Nucleus accumbens (tissue), 56 donors: Measurements from ENCODE around the gene TSPEAR.
"Not testable (repeated sequence)": the region's sequence is repeated elsewhere in the genome, so short reads cannot be mapped to it uniquely, and the experiment has no call there.

ENCODE experiments used
- DNase-seq, 56 donors: peaks; one replicate each; lab custom pipeline; 2025; lab: John Stamatoyannopoulos, UW

TSPEAR gene

DNA sequence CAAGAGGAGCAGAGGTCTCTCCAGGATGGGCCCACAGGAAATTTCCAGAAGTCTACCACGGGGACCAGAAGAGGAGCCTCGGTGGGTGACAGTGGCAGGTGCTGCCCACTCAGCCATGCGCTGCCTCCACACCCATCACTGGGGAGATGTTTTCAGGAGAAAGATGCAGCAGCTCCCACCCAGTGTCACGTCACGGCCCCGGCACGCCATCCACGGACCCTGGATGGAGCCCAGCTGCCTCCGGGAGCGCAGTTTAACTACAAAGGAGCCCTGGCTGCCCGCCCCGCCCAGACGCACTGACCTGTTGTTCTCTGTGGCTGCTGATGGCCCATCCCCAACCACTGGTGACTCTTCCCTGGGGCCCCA is 6.8 kb downstream of the TSPEAR start:
- DNase-seq = no peak

DNA sequence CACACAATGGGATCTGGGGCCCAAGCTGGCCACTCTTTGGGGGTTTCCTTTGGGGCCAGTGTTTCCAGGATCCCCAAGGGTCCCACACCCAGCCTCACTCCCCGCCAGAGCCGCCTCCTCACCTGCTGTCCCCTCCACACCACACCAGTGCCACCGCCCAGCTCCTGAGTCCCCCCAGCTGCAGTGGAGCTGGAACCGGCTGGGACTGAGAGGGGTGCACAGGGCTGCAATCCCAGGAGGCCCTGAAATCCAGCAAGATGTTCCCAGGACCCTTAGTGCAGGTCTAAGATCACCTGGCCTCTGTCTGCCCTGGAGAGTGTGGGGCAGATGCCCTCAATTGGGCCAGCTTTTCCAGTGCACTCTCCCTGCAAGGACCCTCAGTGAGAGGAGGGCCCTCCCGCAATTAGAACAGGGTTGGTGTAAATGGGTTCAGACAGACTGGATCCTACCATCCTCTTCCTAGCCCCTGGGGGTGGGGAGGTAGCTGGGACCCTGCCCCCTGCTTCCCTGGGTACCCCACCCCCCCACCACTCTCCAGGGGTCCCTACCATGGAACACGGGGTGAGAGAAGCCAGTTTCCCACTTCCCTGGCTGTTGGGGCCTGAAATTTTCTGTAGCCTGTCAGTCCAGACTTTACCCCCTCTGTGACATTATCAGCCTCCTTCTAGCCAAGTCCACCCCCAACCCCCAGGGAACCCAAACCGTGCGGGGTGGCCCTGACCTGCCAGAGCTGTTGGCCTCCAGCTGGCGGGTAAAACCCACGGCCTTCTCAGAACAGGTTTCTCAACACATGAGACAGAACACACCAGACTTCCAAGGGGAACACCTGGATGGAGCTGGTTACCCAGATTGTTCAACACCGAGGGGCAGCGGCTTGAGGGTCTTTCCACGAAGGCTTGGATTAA is 7.4 kb downstream of the TSPEAR start:
- no peak for DNase-seq

DNA sequence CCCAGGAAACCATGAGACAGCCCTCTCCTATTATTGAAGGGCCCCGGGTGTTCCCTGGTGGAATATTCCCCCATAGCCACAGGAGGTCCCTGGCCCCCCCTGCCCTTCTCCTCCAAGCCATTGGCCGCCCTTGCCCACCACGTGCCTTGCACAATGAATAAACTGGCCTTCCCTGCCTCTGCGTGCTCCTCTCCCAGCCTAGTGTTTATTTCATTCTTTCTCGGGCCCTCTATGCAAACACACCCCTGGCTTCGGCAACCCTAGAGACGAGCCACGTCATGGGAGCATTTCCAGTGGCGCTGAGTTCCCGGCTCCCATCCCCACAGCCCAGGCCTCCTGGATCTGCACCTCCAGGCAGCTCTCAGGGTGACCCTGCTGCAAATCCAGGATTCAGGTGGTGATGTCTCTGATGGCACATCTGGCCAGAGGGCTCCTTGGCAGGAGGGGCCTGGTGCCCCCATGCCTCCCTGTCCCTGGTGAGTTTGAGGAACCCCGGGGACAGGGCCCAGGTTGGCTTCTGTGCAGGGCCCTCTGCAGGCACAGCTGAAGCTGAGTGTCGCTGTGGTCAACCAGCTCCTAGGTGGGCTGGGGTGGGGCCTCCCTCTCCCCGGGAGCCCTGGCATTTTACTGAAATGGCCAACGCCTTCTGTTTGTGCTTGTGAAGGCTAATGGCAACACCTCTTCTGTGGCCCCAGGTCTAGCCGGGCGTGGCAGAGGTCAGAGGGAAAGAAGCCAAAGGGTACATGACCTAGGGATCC is 8.2 kb downstream of the TSPEAR start:
- DNase-seq = no peak

DNA sequence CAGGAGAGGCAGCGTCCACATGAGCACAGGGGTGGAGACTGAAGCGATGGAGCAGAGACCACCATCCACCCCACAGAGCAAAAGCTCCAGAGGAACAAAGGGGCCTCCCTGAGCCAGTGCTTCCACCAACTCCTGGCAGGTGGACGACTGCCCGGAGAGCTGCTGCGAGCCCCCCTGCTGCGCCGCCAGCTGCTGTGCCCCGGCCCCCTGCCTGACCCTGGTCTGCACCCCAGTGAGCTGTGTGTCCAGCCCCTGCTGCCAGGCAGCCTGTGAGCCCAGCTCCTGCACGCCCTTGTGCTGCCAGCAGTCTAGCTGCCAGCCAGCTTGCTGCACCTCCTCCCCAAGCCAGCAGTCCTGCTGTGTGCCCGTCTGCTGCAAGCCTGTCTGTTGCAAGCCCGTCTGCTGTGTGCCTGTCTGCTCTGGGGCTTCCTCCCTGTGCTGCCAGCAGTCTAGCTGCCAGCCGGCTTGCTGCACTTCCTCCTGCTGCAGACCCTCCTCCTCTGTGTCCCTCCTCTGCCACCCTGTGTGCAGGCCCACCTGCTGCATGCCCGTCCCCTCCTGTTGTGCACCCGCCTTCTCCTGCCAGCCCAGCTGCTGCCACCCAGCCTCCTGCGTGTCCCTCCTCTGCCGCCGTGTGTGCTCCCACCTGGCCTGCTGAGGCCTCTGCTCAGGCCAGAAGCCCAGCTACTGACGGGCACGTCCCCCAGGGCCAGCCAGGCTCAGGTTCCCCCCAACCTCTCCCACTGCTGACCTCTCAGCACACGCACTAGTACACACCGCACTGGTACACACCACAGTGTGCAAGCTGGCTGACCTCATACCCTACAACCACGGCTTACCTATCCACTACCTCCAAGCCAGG is 9.0 kb downstream of the TSPEAR start:
- no peak for DNase-seq

DNA sequence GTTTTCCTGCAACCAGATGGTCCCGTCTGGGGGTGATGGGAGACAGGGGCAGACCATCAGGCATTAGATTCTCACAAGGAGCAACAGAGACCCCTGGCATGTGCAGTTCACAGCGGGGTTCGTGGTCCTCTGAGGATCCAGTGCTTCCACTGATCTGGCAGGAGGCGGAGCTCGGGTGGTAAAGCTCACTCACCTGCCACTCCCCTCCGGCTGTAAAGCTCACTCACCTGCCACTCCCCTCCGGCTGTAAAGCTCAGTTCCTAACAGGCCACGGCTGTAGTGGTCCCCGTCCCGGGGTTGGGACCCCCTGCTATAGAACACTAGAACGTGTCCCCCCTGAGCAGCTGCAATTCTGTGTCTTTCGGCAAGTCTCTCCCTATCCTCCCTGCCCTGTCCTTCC is 9.8 kb downstream of the TSPEAR start:
- DNase-seq = no peak

GRCh38 chr21:44701023-44701400 is 10.4 kb downstream of the TSPEAR start:
- no peak for DNase-seq

DNA sequence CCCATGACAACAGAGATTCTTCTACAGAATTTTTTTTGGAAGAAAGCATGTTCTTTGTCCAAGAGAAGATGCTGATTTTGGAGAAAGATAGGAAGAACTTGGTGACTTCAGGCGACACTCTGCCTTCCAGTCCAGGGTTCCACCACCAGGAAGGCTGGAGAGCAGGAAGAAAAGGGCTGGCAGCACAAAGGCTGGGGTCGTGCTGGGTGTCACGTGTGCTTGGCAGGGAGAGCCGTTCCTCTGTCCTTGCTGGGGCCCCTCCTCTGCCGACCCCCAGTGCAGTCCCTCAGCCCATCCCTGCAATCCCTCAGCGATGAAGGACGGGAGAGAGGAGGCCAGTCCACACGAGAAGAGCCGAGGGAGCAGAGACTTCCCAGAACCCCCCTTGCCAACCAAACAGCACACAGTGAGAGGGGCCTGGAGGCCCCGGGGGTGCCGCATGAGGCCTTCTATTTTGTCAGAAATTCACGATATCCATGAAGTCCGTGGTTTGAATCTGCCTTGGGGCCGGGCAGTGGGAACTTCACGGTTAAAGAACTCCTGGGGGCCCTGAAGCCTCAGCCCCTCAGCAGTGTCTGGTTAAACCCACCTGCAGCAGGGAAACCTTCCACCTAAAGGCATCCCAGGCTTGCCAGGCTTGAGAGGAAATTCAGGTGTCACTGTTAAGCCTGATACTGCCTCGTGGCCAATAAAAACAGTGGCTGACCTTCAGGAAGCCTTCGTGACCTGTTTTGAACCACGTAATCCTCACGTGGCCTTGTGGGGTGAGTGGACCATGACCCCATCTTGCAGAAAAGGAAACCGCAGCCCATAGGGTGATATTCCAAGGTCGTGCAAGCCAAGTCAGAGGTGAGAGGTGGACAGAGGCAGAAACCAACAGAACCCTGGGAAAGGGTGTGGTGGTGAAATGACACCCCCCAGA is 11.0 kb downstream of the TSPEAR start:
- DNase-seq = no peak

DNA sequence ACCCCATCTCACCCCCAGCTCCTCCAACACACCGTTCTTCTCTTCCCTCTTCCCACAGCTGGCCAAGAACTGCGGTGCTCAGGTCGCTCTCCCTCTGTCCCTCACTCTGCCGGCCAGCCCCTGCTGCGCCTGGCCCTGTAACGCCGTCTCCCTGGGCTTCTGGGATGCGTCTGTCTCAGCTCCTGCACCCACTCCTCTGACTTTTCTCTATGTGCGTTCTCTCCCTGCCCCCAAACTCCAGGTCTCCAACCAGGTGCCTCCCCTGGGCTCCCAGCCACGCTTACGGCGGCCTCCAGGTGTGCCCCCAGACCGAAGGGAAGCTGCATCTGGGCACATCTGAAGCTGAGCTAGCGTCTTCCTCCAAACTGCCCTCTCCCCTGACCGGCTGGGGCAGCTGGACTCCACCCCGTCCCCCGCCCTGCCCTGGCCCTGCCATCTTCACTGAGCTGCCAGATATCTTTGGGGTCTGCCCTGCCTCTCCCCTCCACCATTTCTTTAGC is 11.8 kb downstream of the TSPEAR start:
- DNase-seq = no peak

DNA sequence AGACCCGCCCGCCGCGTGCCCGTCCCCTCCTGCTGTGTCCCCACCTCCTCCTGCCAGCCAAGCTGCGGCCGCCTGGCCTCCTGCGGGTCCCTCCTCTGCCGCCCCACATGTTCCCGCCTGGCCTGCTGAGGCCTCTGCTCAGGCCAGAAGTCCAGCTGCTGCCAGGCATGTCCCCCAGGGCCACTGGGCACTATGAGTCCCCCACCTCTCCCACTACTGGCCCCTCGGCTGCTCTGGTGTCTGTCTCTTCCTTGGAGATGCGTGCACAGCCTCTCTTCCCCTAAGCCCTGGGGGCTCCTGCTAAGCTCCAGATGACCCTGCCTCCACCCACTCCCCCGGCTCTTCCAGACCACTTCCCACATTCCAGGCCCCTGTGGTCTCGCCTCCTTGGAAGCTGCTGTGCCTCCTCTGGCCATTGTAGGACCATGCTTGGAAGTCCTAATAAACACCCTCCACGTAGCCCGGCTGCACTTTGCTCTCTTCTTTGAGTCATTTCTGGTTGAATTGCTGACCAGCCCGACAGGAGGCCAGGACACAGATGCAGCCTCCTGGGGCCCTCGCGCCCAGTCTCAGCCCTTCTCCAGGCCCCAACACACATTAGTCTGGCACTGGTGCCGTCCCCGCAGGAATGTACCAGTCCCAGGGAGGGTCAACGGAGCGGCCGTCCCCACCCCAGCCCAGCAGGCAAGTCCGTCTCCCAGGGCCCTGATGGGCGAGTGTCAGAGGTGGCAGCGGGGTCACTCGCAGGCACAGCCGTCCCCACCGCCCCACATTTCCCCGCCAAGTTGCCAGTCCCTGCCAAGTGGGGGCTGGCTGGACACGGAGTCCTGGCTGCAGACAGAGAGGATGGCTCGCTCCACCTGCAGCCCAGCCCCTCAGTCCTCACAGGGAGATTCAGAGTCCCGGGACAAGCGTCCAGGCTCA is 13.3 kb downstream of the TSPEAR start:
- no peak for DNase-seq

DNA sequence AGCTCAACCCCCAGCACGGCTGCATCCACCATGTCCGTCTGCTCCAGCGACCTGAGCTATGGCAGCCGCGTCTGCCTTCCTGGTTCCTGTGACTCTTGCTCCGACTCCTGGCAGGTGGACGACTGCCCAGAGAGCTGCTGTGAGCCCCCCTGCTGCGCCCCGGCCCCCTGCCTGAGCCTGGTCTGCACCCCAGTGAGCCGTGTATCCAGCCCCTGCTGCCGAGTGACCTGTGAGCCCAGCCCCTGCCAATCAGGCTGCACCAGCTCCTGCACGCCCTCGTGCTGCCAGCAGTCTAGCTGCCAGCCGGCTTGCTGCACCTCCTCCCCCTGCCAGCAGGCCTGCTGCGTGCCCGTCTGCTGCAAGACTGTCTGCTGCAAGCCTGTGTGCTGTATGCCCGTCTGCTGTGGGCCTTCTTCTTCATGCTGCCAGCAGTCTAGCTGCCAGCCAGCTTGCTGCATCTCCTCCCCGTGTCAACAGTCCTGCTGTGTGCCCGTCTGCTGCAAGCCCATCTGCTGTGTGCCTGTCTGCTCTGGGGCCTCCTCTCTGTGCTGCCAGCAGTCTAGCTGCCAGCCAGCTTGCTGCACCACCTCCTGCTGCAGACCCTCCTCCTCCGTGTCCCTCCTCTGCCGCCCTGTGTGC is 14.1 kb downstream of the TSPEAR start, which contains the start of gene KRTAP10-12:
KRTAP10-12 (plus strand) TSS at position 1 of the 639 bp plus-strand sequence; CDS start at position 31, 30 bp downstream.
- DNase-seq = not testable (repeated sequence)

- DNase-seq = no peak
Observed at GRCh38 chr21:44696572-44696971, 14.8 kb downstream of the TSPEAR start.

DNA sequence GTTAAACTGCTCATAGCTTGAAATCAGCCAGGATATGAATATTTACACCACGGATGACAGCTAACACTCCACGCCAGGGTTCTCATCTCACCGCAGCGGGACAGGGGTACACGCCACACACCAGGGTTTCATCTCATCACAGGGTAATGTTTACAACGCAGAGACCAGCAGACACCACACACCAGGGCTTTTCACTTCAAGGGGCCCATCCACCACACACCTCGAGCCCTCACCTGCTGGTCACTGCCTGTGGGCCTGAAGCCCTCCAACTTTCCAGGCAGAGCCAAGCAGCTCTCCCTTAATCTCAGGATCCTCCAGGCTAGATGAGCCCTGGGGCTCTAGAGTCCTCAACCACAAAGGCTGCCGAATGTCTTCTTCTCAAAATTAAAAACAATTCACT is 15.7 kb downstream of the TSPEAR start:
- no peak for DNase-seq

GRCh38 chr21:44695184-44695583 is 16.2 kb downstream of the TSPEAR start:
- DNase-seq = no peak

- DNase-seq = no peak
Observed at GRCh38 chr21:44694776-44695175, 16.6 kb downstream of the TSPEAR start.

DNA sequence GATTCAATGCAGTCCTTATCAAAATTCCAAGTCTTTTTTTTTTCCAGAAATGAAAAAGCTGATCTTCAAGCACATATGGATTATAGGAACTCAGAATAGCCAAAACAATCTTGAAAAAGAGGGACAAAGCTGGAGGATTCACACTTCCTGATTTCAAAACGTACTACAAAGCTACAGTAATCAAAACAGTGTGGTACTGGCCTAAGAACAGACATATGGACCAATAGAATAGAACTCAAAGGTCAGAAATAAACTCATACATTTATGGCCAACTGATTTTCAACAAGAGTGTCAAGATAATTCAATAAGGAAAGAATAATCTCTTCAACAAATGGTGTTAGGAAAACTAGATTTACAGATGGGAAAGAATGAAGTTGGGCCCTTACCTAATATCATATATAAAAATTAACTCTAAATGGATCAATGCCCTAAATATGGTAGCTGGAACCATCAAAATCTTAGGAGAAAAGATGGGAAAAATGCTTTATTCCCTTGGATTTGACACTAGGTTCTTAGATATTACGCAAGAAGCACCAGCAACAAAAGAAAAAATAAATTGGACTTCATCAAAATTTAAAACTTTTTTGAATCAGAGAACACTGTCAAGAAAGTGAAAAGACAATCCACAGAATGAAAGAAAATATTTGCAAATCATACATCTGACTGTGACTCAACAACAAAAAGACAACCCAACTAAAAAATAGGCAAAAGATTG is 18.4 kb downstream of the TSPEAR start:
- no peak for DNase-seq

DNA sequence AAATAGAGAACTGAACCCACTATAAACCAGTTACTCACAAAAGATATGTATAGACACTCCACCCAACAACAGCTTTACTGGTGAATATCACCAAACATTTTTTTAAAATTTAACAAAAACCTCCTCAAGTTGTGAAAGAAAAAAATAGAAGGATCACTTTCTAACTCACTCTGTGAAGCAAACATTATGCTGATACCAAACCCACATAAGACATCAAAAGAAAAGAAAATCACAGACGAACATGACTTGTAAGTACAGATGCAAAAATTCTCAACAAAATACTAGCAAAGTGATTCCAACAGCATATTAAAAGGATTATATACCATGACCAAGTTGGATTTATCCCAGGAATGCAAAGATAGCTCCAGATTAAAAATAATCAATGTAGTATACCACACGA is 19.7 kb downstream of the TSPEAR start:
- DNase-seq = no peak

GRCh38 chr21:44689740-44690139 is 21.6 kb downstream of the TSPEAR start:
- not testable (repeated sequence) for DNase-seq
